Stomach smooth muscle (tissue), 2 donors: ENCODE measurements around the gene MPI.
A peak's percentile ranks its signal among the peaks of the same experiment; 100 is the strongest.
"Not testable (repeated sequence)": the region's sequence is repeated elsewhere in the genome, so short reads cannot be mapped to it uniquely, and the experiment has no call there.

ENCODE experiments used
- H3K27ac ChIP-seq: one replicate; pipeline ENCODE4 v1.7.0; 2013; ENCODE audit warnings: mild to moderate bottlenecking, low read length, inconsistent platforms
- H3K27me3 ChIP-seq, 2 donors: one replicate each; pipeline ENCODE4 v1.7.0; 2013; ENCODE audit warnings: low read length in 2 of 2; ENCODE audit not compliant: insufficient read depth in 2 of 2, control insufficient read depth in 1 of 2
- H3K36me3 ChIP-seq, 2 donors: one replicate each; pipeline ENCODE4 v1.7.0; 2013; ENCODE audit warnings: low read length in 2 of 2; ENCODE audit not compliant: control insufficient read depth in 2 of 2, insufficient read depth in 2 of 2
- H3K4me1 ChIP-seq: one replicate; pipeline ENCODE4 v1.7.0; 2013; ENCODE audit warnings: low read length; ENCODE audit not compliant: control insufficient read depth, insufficient read depth
- H3K4me3 ChIP-seq, 2 donors: one replicate each; pipeline ENCODE4 v1.7.0; 2013; ENCODE audit warnings: low read length in 2 of 2
- H3K9ac ChIP-seq, 2 donors: one replicate each; pipeline ENCODE4 v1.7.0; 2013; ENCODE audit warnings: low read length in 2 of 2, mild to moderate bottlenecking in 1 of 2
- H3K9me3 ChIP-seq, 2 donors: one replicate each; pipeline ENCODE4 v1.7.0; 2013; ENCODE audit warnings: low read length in 2 of 2; ENCODE audit not compliant: control insufficient read depth in 2 of 2
- donor health status: healthy.
- donor health status: Pancreatic carcinoma.

MPI gene

GRCh38 chr15:74873756-74874424, 16.0 kb upstream of the MPI start:
- H3K9ac ChIP-seq: peak overlapping the region; percentile 73 to 79
- no peaks in the 10 kb centered on the region for H3K27me3 ChIP-seq
- H3K4me3 ChIP-seq: peak overlapping the region; percentile 84 to 94
- H3K4me1 ChIP-seq: peaks cover 23% of the 10 kb centered on the region
- peak overlapping the region; percentile 78 for H3K27ac ChIP-seq
- H3K36me3 ChIP-seq: no peaks in the 10 kb centered on the region
- no peaks in the 10 kb centered on the region for H3K9me3 ChIP-seq

DNA sequence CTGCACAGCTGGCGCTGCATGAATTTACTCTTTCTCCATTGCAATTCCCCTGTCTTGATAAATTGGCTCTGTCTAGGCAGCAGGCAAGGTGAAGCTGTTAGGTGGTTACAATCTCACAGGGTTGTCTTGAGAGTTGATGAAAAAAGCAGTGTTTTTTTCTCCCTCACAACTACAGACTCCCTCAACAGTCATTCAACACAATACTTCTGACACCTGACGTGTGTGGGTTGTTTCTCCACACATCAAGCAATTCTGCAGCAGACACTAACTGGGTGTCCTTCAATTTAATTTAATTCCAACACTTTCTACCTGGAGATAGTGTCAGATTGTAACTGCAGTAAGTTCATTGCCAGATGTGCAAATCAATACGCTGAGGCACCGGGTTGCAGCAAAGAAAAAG, 11.6 kb upstream of the MPI start:
- no peaks in the 10 kb centered on the region for H3K27me3 ChIP-seq
- no peak overlapping the region for H3K27ac ChIP-seq

GRCh38 chr15:74882528-74882927, 7.3 kb upstream of the MPI start:
- no peaks in the 10 kb centered on the region for H3K9me3 ChIP-seq
- no peak overlapping the region for H3K27ac ChIP-seq
- H3K27me3 ChIP-seq: no peaks in the 10 kb centered on the region
- no peak overlapping the region for H3K9ac ChIP-seq
- no peaks in the 10 kb centered on the region for H3K4me1 ChIP-seq
- no peaks in the 10 kb centered on the region for H3K36me3 ChIP-seq
- no peak overlapping the region for H3K4me3 ChIP-seq

More for the DNA sequence above, 11.6 kb upstream of the MPI start:
- H3K9ac ChIP-seq: no peak overlapping the region
- no peaks in the 10 kb centered on the region for H3K9me3 ChIP-seq
- peaks cover 4% of the 10 kb centered on the region for H3K4me1 ChIP-seq
- H3K4me3 ChIP-seq: no peak overlapping the region
- no peaks in the 10 kb centered on the region for H3K36me3 ChIP-seq

DNA sequence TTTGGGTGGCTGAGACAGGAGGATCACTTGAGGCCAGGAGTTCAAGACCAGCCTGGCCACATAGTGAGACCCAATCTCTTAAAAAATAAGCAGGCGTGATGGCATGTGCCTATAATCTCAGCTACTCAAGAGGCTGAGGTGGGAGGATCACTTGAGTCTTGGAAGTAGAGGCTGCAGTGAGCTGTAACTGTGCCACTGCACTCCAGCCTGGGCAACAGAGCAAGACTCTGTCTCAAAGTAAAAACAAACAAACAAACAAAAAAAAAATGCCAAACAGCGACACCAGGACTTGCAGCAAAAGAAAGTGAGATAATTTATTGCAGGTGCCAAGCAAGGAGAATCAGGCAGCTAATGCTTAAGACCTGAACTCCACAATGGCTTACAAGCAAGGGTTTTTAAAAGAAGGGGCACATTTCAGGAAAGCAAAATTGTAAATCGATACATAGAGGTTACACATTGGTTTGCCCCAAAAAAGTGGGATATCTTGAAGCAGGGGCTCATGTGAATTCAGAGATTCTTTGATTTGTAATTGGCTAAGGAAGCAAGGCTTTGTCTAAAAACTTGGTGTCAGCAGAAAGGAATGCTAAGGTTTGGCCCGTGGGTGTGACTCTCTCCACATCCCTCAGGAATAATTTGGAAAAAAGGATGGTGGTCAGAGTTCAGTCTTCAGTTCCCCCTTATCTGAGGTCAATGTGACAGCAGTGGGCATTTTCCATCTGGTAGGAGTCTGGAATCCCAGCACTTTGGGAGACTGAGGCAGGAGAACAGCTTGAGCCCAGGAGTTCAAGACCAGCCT, 5.2 kb upstream of the MPI start:
- no peak overlapping the region for H3K27ac ChIP-seq
- no peaks in the 10 kb centered on the region for H3K27me3 ChIP-seq
- no peaks in the 10 kb centered on the region for H3K36me3 ChIP-seq
- H3K9ac ChIP-seq: no peak overlapping the region
- no peak overlapping the region for H3K4me3 ChIP-seq
- H3K4me1 ChIP-seq: peaks cover 10% of the 10 kb centered on the region
- H3K9me3 ChIP-seq: no peaks in the 10 kb centered on the region

GRCh38 chr15:74885461-74885860, 4.4 kb upstream of the MPI start:
- H3K9ac ChIP-seq: no peak overlapping the region
- no peaks in the 10 kb centered on the region for H3K27me3 ChIP-seq
- no peaks in the 10 kb centered on the region for H3K36me3 ChIP-seq
- peaks cover 17% of the 10 kb centered on the region for H3K4me1 ChIP-seq
- no peak overlapping the region for H3K27ac ChIP-seq
- no peaks in the 10 kb centered on the region for H3K9me3 ChIP-seq
- H3K4me3 ChIP-seq: no peak overlapping the region

DNA sequence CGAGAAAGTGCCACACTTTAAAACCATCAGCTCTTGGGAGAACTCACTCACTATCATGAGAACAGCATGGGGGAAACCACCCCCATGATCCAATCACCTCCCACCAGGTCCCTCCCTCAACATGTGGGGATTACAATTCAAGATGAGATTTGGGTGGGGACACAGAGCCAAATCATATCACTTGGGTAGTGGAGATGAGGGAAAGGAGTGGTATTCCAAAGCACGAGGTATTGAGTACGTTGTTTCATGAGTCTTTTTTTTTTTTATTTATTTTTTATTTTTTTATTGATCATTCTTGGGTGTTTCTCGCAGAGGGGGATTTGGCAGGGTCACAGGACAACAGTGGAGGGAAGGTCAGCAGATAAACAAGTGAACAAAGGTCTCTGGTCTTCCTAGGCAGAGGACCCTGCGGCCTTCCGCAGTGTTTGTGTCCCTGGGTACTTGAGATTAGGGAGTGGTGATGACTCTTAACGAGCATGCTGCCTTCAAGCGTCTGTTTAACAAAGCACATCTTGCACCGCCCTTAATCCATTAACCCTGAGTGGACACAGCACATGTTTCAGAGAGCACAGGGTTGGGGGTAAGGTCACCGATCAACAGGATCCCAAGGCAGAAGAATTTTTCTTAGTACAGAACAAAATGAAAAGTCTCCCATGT, 2.2 kb upstream of the MPI start:
- H3K4me1 ChIP-seq: peaks cover 21% of the 10 kb centered on the region
- H3K27me3 ChIP-seq, H3K9ac ChIP-seq, H3K4me3 ChIP-seq, H3K27ac ChIP-seq, H3K9me3 ChIP-seq: not testable (repeated sequence)
- peaks cover 5 to 11% of the 10 kb centered on the region in 2 donors for H3K36me3 ChIP-seq

DNA sequence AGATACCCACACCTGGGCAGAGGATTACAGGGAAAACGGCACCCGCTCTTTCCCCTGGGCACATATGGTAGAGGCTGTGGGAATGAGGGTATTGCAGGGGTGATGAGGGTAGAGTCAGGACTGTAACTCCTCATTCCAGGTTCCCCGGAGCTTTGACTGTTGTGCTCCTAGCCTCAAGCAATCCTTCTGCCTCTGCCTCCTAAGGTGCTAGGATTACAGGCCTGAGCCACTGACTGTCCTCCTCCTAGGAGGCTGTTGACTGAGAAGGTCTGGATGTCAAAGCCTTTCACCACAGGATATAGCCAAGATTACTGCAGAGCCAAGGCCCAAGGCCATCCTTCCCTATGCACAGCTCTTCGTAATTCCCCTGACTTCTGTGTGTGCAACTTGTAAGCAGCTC, 1.1 kb upstream of the MPI start:
- H3K4me3 ChIP-seq: peak overlapping the region in 1 of 2 donors; percentile 99
- peaks cover 15 to 20% of the 10 kb centered on the region in 2 donors for H3K36me3 ChIP-seq
- H3K27ac ChIP-seq: no peak overlapping the region

GRCh38 chr15:74889390-74889882, 406 bp upstream of the MPI start:
- Histone ChIP-seq H3K9ac (peak overlapping the region; percentile 92 to 94), H3K27me3 (no peaks in the 10 kb centered on the region), H3K4me1 (peaks cover 22% of the 10 kb centered on the region), H3K4me3 (peak overlapping the region; percentile 85 to 99), H3K9me3 (no peaks in the 10 kb centered on the region), H3K36me3 (peaks cover 15 to 20% of the 10 kb centered on the region in 2 donors), H3K27ac (peak overlapping the region; percentile 55)

More for the DNA sequence above, 1.1 kb upstream of the MPI start:
- Histone ChIP-seq H3K4me1 (peaks cover 22% of the 10 kb centered on the region), H3K27me3 (no peaks in the 10 kb centered on the region), H3K9ac (peak overlapping the region in 1 of 2 donors; percentile 51), H3K9me3 (no peaks in the 10 kb centered on the region)

DNA sequence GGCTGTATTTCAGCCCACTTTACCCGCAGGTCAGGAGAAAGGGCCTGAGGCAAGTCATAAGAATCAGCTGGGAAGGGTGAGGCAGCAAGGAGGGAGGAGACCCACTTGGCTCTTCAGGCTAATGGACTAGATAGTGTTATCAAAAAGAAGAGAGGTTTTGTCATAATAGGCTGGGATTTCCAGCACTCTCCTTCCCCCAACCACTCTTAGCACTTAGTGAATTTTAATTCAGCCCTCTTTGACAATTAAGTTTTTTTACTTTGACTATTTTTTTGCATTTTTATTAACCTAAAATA, 771 bp downstream of the MPI start:
- Histone ChIP-seq H3K9ac (peak overlapping the region; percentile 92 to 94), H3K27ac (peak overlapping the region; percentile 55), H3K36me3 (peaks cover 15 to 20% of the 10 kb centered on the region in 2 donors)

DNA sequence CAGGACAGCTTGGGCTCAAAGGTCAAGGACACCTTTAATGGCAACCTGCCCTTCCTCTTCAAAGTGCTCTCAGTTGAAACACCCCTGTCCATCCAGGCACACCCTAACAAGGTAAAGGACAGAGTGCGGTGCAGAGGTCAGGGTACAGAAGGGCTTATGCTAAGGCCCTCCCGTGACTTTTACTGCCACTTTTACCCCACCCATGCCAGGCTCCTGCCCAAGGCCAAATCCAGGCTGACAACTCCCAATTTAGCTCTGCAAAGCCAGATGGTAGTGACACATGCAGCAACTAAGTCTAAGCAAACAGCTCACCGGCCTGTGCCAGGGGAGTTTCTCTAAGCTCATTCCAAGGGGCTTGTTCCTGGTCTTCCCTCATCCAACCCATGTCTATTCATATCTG, 1.6 kb downstream of the MPI start:
- H3K27ac ChIP-seq: peak overlapping the region; percentile 11
- no peaks in the 10 kb centered on the region for H3K27me3 ChIP-seq
- H3K9me3 ChIP-seq: no peaks in the 10 kb centered on the region
- H3K4me3 ChIP-seq: no peak overlapping the region
- no peak overlapping the region for H3K9ac ChIP-seq
- H3K36me3 ChIP-seq: peaks cover 15 to 25% of the 10 kb centered on the region in 2 donors
- H3K4me1 ChIP-seq: peaks cover 22% of the 10 kb centered on the region

More for the DNA sequence above, 771 bp downstream of the MPI start:
- Histone ChIP-seq H3K4me1 (peaks cover 22% of the 10 kb centered on the region), H3K4me3 (peak overlapping the region; percentile 85 to 99), H3K9me3 (no peaks in the 10 kb centered on the region), H3K27me3 (no peaks in the 10 kb centered on the region)
